Astrocyte (in vitro differentiated cells and primary cell): ENCODE measurements around the gene IGFBP7. TPM values are rescaled to one million over a fixed set of nuclear protein-coding genes. Genes with fewer than 3 reads are reported as not detected.
A peak's percentile ranks its signal among the peaks of the same experiment; 100 is the strongest.

Experiments used
- DNase-seq: peaks from one replicate; pipeline ENCODE4 v3.0.0-alpha.2; 2010; ENCODE audit warnings: low read depth
- FAIRE-seq: peaks from 2 replicates; lab custom pipeline; 2011; peaks lifted over from hg19 to GRCh38; lab: Jason Lieb, UNC
- H2AFZ ChIP-seq: 2 replicates; pipeline ENCODE4 v1.6.0; 2012; ENCODE audit warnings: low read depth, low read length, inconsistent platforms
- H3K27ac ChIP-seq: 2 replicates; pipeline ENCODE4 v1.5.1; 2011; ENCODE audit warnings: low read depth, low read length, inconsistent platforms
- H3K27me3 ChIP-seq: 2 replicates; pipeline ENCODE4 v1.6.0; 2011; ENCODE audit warnings: low read length, inconsistent platforms; ENCODE audit not compliant: insufficient read depth
- H3K36me3 ChIP-seq: 2 replicates; pipeline ENCODE4 v1.5.1; 2011; ENCODE audit warnings: low read length, inconsistent platforms; ENCODE audit not compliant: insufficient read depth
- H3K4me1 ChIP-seq: 2 replicates; pipeline ENCODE4 v1.5.1; 2011; ENCODE audit warnings: low read length, inconsistent platforms; ENCODE audit not compliant: insufficient read depth
- H3K4me2 ChIP-seq: 2 replicates; pipeline ENCODE4 v1.6.0; 2012; ENCODE audit warnings: low read length, inconsistent platforms
- H3K4me3 ChIP-seq: 2 replicates; pipeline ENCODE4 v1.5.1; 2011; ENCODE audit warnings: low read depth, mild to moderate bottlenecking, low read length, inconsistent platforms; ENCODE audit not compliant: insufficient read depth
- H3K79me2 ChIP-seq: 2 replicates; pipeline ENCODE4 v1.6.0; 2012; ENCODE audit warnings: mild to moderate bottlenecking, low read length, inconsistent platforms; ENCODE audit not compliant: insufficient read depth
- H3K9ac ChIP-seq: 2 replicates; pipeline ENCODE4 v1.6.0; 2012; ENCODE audit warnings: mild to moderate bottlenecking, low read length, inconsistent platforms
- H3K9me3 ChIP-seq: 2 replicates; pipeline ENCODE4 v1.5.1; 2012; ENCODE audit warnings: low read depth, mild to moderate bottlenecking, low read length, inconsistent platforms; ENCODE audit not compliant: insufficient read depth
- H4K20me1 ChIP-seq: 2 replicates; pipeline ENCODE4 v1.6.0; 2012; ENCODE audit warnings: low read length, inconsistent platforms; ENCODE audit not compliant: insufficient read depth
- H3K27ac Mint-ChIP-seq: one replicate; pipeline ENCODE4 v1.8.0; 2021; ENCODE audit warnings: mild to moderate bottlenecking, mixed read lengths; ENCODE audit not compliant: unreplicated experiment
- H3K27me3 Mint-ChIP-seq: one replicate; pipeline ENCODE4 v1.8.0; 2021; ENCODE audit warnings: low read depth, mixed read lengths; ENCODE audit not compliant: unreplicated experiment
- H3K36me3 Mint-ChIP-seq: one replicate; pipeline ENCODE4 v1.8.0; 2021; ENCODE audit warnings: low read depth, mixed read lengths; ENCODE audit not compliant: unreplicated experiment
- H3K4me1 Mint-ChIP-seq: one replicate; pipeline ENCODE4 v1.8.0; 2021; ENCODE audit warnings: low read depth, mixed read lengths; ENCODE audit not compliant: unreplicated experiment
- H3K4me3 Mint-ChIP-seq: one replicate; pipeline ENCODE4 v1.8.0; 2021; ENCODE audit warnings: mild to moderate bottlenecking, moderate library complexity, mixed read lengths; ENCODE audit not compliant: unreplicated experiment
- H3K9me3 Mint-ChIP-seq: one replicate; pipeline ENCODE4 v1.8.0; 2021; ENCODE audit warnings: mild to moderate bottlenecking, mixed read lengths; ENCODE audit not compliant: unreplicated experiment
- CTCF ChIP-seq: IDR thresholded peaks from 2 replicates; pipeline ENCODE4 v1.5.1; 2011; ENCODE audit warnings: low read depth, mild to moderate bottlenecking, inconsistent platforms, low read length, moderate library complexity; ENCODE audit not compliant: insufficient read depth
- EZH2 ChIP-seq: IDR thresholded peaks from 2 replicates; pipeline ENCODE4 v1.6.1; 2012; ENCODE audit warnings: mild to moderate bottlenecking, low read length, inconsistent platforms; ENCODE audit not compliant: insufficient read depth
- total RNA-seq: library from RNA; stranded (reverse); gene quantifications from 2 replicates; pipeline ENCODE4 v1.2.1, GENCODE V29; 2021

IGFBP7 gene
- total RNA-seq, 1 donor from 2014 or later: 930 TPM

GRCh38 chr4:57116245-57116644 lies 6.1 kb upstream of the IGFBP7 start:
- TF ChIP-seq EZH2: no peak
- no peaks in the 10 kb centered on the region for H3K79me2 ChIP-seq
- Mint-ChIP-seq H3K9me3 (no peaks in the 10 kb centered on the region), H3K4me3 (no peak overlapping the region), H3K36me3 (no peaks in the 10 kb centered on the region), H3K27me3 (no peaks in the 10 kb centered on the region), H3K4me1 (peaks cover 68% of the 10 kb centered on the region), H3K27ac (no peak overlapping the region)
- H4K20me1 ChIP-seq: no peaks in the 10 kb centered on the region
- H2AFZ ChIP-seq: no peak overlapping the region
- no peak for DNase-seq
- peaks cover 48% of the 10 kb centered on the region for H3K4me1 ChIP-seq
- H3K36me3 ChIP-seq: no peaks in the 10 kb centered on the region
- no peak overlapping the region for H3K4me2 ChIP-seq
- no peak for FAIRE-seq
- H3K9me3 ChIP-seq: no peaks in the 10 kb centered on the region
- H3K9ac ChIP-seq: no peak overlapping the region
- H3K27me3 ChIP-seq: no peaks in the 10 kb centered on the region
- no peak overlapping the region for H3K27ac ChIP-seq
- H3K4me3 ChIP-seq: no peak overlapping the region

GRCh38 chr4:57114973-57115372 lies 4.8 kb upstream of the IGFBP7 start:
- FAIRE-seq (no peak), DNase-seq (peak; percentile 94)
- Histone ChIP-seq H3K9me3 (no peaks in the 10 kb centered on the region), H3K27ac (peak overlapping the region; percentile 3), H3K4me2 (peak overlapping the region; percentile 65), H3K27me3 (no peaks in the 10 kb centered on the region), H3K36me3 (no peaks in the 10 kb centered on the region), H3K4me3 (no peak overlapping the region), H3K9ac (no peak overlapping the region), H2AFZ (no peak overlapping the region), H4K20me1 (no peaks in the 10 kb centered on the region), H3K79me2 (peaks cover 2% of the 10 kb centered on the region), H3K4me1 (peaks cover 56% of the 10 kb centered on the region)
- Mint-ChIP-seq H3K36me3 (no peaks in the 10 kb centered on the region), H3K9me3 (no peaks in the 10 kb centered on the region), H3K27ac (peak overlapping the region; percentile 23), H3K4me1 (peaks cover 75% of the 10 kb centered on the region), H3K4me3 (peak overlapping the region; percentile 42), H3K27me3 (no peaks in the 10 kb centered on the region)
- TF ChIP-seq EZH2 (no peak), CTCF (no peak)

- Mint-ChIP-seq H3K27me3 (no peaks in the 10 kb centered on the region), H3K36me3 (peaks cover 3% of the 10 kb centered on the region), H3K9me3 (peaks cover 1% of the 10 kb centered on the region), H3K27ac (peak overlapping the region; percentile 80), H3K4me1 (peaks cover 64% of the 10 kb centered on the region), H3K4me3 (no peak overlapping the region)
- no peak overlapping the region for H3K9ac ChIP-seq
- peaks cover 13% of the 10 kb centered on the region for H3K79me2 ChIP-seq
- H3K4me3 ChIP-seq: no peak overlapping the region
- DNase-seq (no peak), FAIRE-seq (no peak)
- peaks cover 6% of the 10 kb centered on the region for H4K20me1 ChIP-seq
- no peaks in the 10 kb centered on the region for H3K9me3 ChIP-seq
- peaks cover 45% of the 10 kb centered on the region for H3K4me1 ChIP-seq
- no peak overlapping the region for H2AFZ ChIP-seq
- no peak overlapping the region for H3K27ac ChIP-seq
- H3K36me3 ChIP-seq: no peaks in the 10 kb centered on the region
- no peak overlapping the region for H3K4me2 ChIP-seq
- no peak for TF ChIP-seq CTCF
- no peak for TF ChIP-seq EZH2
- H3K27me3 ChIP-seq: no peaks in the 10 kb centered on the region
These were observed 3.7 kb upstream of the IGFBP7 start for GRCh38 chr4:57113870-57114269.
